ENCODE data around the gene WIPF1.

DNA sequence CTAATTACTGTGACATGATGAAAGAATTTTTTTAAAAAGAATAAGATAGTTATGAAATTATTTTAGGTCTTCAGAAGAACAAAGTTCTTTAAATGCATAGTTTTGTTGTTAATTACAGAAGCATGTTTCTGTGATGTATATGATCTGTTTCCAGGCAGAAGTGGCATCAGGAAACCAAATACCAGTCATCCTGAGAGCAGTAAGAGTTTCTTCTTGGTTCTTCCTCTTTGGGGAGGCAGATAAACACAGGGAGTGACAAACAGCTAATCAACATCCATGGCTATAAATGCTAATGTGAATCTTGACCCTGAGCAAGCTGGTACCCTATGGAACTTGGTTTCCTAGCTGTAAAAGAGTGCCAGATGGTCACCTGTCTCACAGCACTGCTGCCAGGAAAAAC is 29.2 kb downstream of the WIPF1 start:
- no peak for TF ChIP-seq POLR2A (IDR thresholded peaks at IDR 0.05)
- TF ChIP-seq, protein P1, sequence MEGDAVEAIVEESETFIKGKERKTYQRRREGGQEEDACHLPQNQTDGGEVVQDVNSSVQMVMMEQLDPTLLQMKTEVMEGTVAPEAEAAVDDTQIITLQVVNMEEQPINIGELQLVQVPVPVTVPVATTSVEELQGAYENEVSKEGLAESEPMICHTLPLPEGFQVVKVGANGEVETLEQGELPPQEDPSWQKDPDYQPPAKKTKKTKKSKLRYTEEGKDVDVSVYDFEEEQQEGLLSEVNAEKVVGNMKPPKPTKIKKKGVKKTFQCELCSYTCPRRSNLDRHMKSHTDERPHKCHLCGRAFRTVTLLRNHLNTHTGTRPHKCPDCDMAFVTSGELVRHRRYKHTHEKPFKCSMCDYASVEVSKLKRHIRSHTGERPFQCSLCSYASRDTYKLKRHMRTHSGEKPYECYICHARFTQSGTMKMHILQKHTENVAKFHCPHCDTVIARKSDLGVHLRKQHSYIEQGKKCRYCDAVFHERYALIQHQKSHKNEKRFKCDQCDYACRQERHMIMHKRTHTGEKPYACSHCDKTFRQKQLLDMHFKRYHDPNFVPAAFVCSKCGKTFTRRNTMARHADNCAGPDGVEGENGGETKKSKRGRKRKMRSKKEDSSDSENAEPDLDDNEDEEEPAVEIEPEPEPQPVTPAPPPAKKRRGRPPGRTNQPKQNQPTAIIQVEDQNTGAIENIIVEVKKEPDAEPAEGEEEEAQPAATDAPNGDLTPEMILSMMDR (IDR thresholded peaks at IDR 0.05) = no peak
- TF ChIP-seq POLR2AphosphoS5 (IDR thresholded peaks at IDR 0.05) = no peak
